Measurements from ENCODE around the gene TRMT112. TPM values are rescaled to one million over a fixed set of nuclear protein-coding genes. Genes with fewer than 3 reads are reported as not detected.
"Not testable (repeated sequence)": the region's sequence is repeated elsewhere in the genome, so short reads cannot be mapped to it uniquely, and the experiment has no call there.

TRMT112 gene
- total RNA-seq, 4 donors from 2014 or later, result 228 to 435 (median 237) TPM

- no peaks in the 10 kb centered on the region for H3K9me3 ChIP-seq
- H3K4me1 ChIP-seq, result peaks cover 9 to 20% of the 10 kb centered on the region in 2 donors
- TF ChIP-seq POLR2A (IDR thresholded peaks at IDR 0.05) (no peak), CTCF (IDR thresholded peaks at IDR 0.05) (no peak)
- WGBS, 2 donors, result 94 to 98% methylated on average over 17 to 24 of the region's 24 CpGs
- no peak overlapping the region for H3K27ac ChIP-seq
- H3K27me3 ChIP-seq, result no peaks in the 10 kb centered on the region
- H3K36me3 ChIP-seq, result peaks cover 11 to 23% of the 10 kb centered on the region in 2 donors
- intact Hi-C loops (cut with DNase I), result no loop called here
- no peak overlapping the region for H3K4me3 ChIP-seq (replicated peaks in 1 of 3)
- DNase-seq, result no peak
Observed at GRCh38 chr11:64314805-64315561, 2.4 kb downstream of the TRMT112 start.

GRCh38 chr11:64314146-64314804, 3.1 kb downstream of the TRMT112 start:
- Histone ChIP-seq H3K36me3 (peaks cover 11 to 23% of the 10 kb centered on the region in 2 donors), H3K27ac (peak overlapping the region in 1 of 3 donors; percentile 24), H3K9me3 (no peaks in the 10 kb centered on the region), H3K4me1 (peaks cover 6 to 13% of the 10 kb centered on the region in 2 donors), H3K4me3 (replicated peaks in 1 of 3) (no peak overlapping the region), H3K27me3 (no peaks in the 10 kb centered on the region)
- intact Hi-C loops (cut with DNase I), result no loop called here
- TF ChIP-seq CTCF (IDR thresholded peaks at IDR 0.05) (no peak), POLR2A (IDR thresholded peaks at IDR 0.05) (no peak)
- 81 to 87% methylated on average over 7 to 19 of the region's 19 CpGs for WGBS, 2 donors
- DNase-seq, result no peak

- Histone ChIP-seq H3K9me3 (no peaks in the 10 kb centered on the region), H3K27me3 (no peaks in the 10 kb centered on the region), H3K4me3 (replicated peaks in 1 of 3) (no peak overlapping the region), H3K36me3 (peaks cover 11 to 23% of the 10 kb centered on the region in 2 donors), H3K27ac (peak overlapping the region in 2 of 3 donors; percentile 24 to 50), H3K4me1 (peaks cover 0 to 6% of the 10 kb centered on the region in 2 donors)
- WGBS, 2 donors, result 83 to 86% methylated on average over 15 to 18 of the region's 18 CpGs
- intact Hi-C loops (cut with DNase I), result no loop called here
- TF ChIP-seq CTCF (IDR thresholded peaks at IDR 0.05) (no peak), POLR2A (IDR thresholded peaks at IDR 0.05) (no peak)
- DNase-seq, result no peak
Observed at GRCh38 chr11:64313491-64314145, 3.7 kb downstream of the TRMT112 start.

GRCh38 chr11:64312947-64313346, 4.4 kb downstream of the TRMT112 start:
- H3K9me3 ChIP-seq, result no peaks in the 10 kb centered on the region
- peaks cover 0 to 6% of the 10 kb centered on the region in 2 donors for H3K4me1 ChIP-seq
- TF ChIP-seq POLR2A (IDR thresholded peaks at IDR 0.05) (no peak), CTCF (IDR thresholded peaks at IDR 0.05) (no peak)
- no peaks in the 10 kb centered on the region for H3K27me3 ChIP-seq
- H3K36me3 ChIP-seq, result peaks cover 11 to 23% of the 10 kb centered on the region in 2 donors
- DNase-seq, result no peak
- intact Hi-C loops (cut with DNase I), result no loop called here
- WGBS, 2 donors, result 93 to 95% methylated on average over 10 of the region's 10 CpGs
- H3K27ac ChIP-seq, result peak overlapping the region in 1 of 3 donors; percentile 50
- no peak overlapping the region for H3K4me3 ChIP-seq (replicated peaks in 1 of 3)

- H3K36me3 ChIP-seq; H3K9me3 ChIP-seq; DNase-seq; H3K27me3 ChIP-seq; intact Hi-C loops (cut with DNase I); H3K27ac ChIP-seq; H3K4me3 ChIP-seq (replicated peaks in 1 of 3): not testable (repeated sequence)
- H3K4me1 ChIP-seq, result peaks cover 16 to 25% of the 10 kb centered on the region in 2 donors
- WGBS, 2 donors, result 88 to 91% methylated on average over 5 of the region's 5 CpGs
Observed at GRCh38 chr11:64307795-64308194, 9.6 kb downstream of the TRMT112 start.

Measured in thyroid gland (tissue), 4 donors.